NCI-H2107 treated with DMSO at 0.1 percent for 48 hours (cell line): ENCODE data around the gene IL5RA.
A peak's percentile ranks its signal among the peaks of the same experiment; 100 is the strongest.

Source experiments
- DNase-seq: peaks from one replicate; lab custom pipeline; 2025; ENCODE audit not compliant: unreplicated experiment; lab: John Stamatoyannopoulos, UW

IL5RA gene

GRCh38 chr3:3107858-3108257 is 2.3 kb downstream of the IL5RA start:
- DNase-seq = no peak

DNA sequence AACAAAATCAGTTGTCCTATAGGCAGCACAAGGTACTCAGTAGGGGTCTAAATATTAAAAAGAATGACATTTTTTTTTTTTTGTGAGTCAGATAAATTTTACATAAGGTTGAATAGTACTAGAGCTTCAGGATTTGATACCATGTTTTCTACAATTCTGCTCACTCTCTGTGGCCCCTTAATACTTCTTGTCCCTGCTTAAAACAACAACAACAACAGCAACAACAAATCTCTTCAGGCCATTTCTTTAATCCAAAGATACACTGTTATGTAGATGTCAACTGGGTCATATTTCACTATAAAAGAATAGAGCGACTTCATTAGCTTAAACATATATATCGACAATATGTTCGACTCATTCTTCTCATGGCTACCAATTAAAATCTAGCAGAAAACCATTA is 3.0 kb downstream of the IL5RA start:
- DNase-seq = no peak

DNA sequence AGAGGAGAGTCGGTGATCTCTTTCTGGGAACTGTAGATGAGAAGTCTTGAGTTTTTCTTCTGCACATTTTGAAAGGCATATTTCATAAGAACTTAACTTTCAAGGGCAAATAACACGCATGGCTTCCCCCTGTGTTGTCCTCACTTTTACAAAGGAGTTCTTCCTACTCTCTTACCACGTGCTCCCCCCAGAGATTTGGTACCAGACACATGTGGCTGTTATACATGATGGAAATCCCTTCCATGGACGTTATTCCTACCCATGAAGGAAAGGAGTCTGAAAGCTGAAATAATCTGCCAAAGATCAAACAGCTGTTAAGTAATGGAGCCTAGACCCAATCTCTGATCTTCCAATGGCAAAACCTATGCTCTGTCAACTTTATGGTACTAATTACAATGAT is 4.4 kb downstream of the IL5RA start:
- no peak for DNase-seq

DNA sequence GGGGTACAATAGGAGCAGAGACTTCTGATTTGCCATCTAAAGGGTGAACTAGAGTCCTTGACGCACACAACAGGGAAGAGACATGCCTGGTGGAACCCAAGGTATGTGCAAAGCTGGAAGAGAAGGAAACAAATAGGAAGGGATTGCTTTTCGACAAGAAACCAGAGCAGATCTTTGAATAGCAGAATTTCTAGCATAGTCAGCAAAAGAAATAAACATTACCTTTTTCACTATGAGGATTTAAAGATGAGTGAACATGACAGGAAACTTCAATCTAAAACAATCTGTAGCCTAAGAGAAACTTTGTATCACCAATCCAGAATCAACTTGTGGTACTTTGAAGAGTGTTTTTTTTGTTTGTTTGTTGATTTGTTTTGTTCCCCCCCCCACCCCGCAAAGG is 4.9 kb downstream of the IL5RA start:
- no peak for DNase-seq

GRCh38 chr3:3102751-3103150 is 7.4 kb downstream of the IL5RA start:
- no peak for DNase-seq

DNA sequence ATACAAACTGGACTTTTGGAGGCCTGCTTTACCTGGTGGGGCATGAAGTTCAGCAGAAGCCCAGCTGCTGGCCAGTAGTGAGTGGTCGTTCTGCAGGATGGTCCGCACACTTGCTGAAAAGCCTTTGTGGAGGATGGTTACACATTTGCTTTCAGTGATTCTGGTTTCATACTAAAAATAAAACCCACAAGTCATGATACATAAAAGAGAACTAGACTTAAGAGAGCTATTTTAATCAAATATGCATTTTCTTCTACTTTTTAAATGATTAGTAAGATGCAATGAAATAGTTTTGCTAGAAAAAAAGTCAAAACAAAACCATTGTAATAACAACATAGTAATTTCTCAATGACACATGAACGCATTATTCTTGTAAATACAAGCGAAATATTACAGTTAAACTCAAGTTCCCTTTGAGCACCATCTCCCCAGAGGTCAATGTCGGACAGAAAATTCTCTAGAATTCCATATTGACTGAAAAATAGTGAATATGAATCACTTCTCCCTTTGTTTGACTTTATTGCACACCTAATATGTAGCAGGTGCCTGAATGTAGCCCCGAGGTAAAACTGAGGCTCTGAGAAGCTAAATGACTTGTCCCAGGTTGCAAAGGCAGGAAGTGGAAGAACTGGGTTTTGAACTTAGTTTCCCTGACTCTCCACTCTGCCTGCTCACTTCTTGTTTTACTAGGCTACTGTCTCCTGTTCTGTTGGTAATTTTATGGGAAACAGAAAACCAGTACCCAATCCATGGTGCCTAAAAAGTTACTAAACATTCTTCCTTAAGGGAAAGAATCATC is 8.3 kb downstream of the IL5RA start:
- no peak for DNase-seq

GRCh38 chr3:3097958-3098357 is 12.2 kb downstream of the IL5RA start:
- DNase-seq = no peak

DNA sequence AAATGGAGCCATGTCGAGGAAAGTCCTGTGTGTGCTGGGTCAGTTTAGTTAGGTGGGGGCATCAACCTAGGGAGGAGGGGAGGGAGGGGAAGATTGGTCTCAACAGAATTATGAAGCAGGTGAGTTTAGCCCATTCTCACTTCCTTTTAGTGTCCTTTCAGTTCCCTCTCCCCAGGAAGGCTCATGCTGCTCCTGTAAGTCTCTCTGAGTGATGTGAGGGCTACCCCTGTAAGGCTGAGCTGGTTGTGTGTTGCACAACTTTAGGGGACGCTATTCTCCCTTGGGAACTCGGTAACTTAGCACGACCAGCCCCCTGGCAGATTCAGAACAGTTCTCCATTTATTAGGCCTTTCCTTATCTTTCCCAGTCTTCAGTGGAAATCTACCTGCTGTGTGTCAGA is 21.2 kb downstream of the IL5RA start:
- DNase-seq = no peak

GRCh38 chr3:3087716-3088465 is 22.3 kb downstream of the IL5RA start:
- no peak for DNase-seq

DNA sequence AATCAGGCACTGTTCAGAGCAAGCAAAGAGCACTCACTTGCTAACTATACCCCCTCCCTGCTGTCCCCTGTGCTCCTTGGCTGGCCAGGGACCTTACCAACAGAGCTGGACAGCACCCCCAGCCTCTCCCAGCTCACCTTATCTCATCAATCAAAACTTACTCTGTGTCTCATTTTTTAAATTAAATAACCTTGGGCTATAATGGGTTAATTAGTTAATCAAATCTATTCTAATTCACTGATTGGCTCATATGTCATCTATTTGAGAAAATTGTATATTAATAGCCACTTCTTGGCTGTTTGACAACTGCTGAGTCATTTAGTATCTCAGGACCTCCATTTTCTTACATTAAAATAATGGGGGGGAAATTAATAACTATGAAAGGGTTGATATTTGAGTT is 22.9 kb downstream of the IL5RA start:
- no peak for DNase-seq

DNA sequence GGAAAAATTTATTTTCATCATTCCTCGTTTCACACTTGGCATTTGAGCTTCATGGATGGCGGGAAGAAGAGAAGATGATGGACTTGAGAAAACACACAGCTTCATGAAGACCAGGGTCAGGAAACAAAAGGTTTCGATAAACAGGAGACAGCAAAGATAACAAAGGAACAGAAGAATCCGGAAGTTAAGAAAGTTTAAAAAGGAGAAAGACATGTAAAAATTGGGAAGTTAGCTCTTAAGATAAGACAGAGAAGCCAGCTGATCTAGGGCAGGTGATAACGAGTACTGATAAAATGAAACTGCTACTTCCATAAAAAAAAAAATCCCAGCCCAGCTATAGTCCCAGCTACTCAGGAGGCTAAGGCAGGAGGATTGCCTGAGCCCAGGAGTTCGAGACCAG is 23.9 kb downstream of the IL5RA start:
- no peak for DNase-seq

GRCh38 chr3:3085782-3086181 is 24.4 kb downstream of the IL5RA start:
- no peak for DNase-seq

GRCh38 chr3:3084890-3085289 is 25.3 kb downstream of the IL5RA start:
- DNase-seq = no peak

- DNase-seq = no peak
Observed at GRCh38 chr3:3082234-3082924, 27.8 kb downstream of the IL5RA start.

DNA sequence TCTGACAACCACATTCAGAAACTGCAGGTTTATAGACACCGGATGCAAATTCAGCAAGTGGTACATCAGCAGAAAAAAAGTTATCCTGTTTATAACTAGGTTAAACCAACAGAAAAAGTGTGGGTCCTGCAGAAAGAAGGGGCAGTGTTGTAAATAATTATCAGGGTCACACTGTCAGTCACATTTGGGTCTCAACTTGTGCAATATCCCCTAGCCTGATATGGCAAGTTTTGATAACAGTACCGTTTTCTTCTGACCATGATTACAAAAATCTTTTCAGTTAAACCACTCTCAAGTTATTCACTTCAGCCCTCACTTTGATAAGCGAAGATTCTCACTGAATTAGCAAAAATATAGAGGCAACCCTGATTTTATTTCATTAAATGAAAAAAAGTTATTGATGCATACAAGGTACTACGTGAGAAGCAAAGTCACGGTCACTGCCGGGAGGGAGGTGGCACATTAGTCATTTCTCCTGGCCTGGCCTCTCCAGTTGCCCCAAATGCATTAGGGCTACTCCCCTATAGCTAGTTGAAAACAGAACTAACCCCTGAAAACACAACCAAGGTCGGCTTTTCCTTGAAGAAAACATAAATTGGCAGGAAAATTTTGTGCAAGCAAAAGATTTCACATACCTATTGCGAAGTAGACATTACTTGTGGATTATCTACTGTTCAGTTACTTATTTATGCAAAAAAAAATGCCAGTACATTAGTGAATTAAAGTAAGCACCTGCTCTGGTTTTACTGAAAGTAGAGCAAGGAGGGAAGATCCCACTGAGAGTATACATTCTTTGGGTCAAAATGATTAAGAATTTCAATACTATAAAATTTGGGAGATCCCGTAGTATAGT is 28.6 kb downstream of the IL5RA start:
- no peak for DNase-seq

- DNase-seq = peak; percentile 33
Observed at GRCh38 chr3:3080309-3080708, 29.9 kb downstream of the IL5RA start.

- no peak for DNase-seq
Observed at GRCh38 chr3:3074551-3075257, 35.5 kb downstream of the IL5RA start.

DNA sequence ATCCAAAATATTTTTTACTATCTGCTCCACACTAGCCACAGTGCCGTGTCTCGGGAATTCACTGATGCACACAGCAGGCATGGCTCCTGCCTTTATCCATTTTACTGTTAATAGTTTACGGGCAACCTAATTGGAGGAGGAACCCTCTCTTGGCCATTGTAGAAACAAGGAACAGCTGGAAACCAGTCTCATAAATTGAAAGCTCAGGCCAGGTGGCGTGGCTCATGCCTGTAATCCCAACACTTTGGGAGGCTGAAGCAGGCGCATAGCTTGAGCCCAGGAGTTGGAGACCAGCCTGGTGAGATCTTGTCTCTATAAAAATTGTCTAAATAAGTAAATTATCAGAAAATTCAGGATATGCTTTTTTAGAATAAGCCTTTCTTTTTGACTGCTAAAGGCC is 39.0 kb downstream of the IL5RA start:
- DNase-seq = no peak

DNA sequence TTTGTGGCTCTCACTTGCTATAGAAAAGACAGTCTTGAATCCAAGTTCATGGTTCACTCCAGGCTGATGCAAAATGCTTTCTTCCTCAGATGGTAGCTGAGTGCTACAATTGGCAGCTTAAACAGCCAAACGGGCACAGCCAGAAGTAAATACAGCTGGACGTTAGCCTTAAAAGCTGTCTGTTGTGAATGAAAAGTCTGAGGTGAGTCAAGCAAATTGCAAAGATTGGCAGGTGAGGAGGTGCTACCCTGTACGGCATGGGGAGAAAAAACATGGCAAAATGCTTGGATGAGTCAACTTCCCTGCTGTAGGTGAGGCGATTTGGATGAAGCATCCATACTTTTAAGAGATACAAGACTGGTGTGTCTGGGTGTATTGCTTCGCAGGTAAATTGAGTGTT is 40.5 kb downstream of the IL5RA start:
- DNase-seq = no peak

GRCh38 chr3:3068358-3068881 is 41.8 kb downstream of the IL5RA start:
- no peak for DNase-seq
